GM23338 (cell line): Measurements from ENCODE around the gene MGLL. TPM values are rescaled to one million over a fixed set of nuclear protein-coding genes. Genes with fewer than 3 reads are reported as not detected.

Experiments used
- ATAC-seq: fragments of 200-7000 bp; cut with Tn5 transposase; 3 replicates; pipeline ENCODE4 v1.9.1; 2020
- DNase-seq: peaks from one replicate; pipeline ENCODE4 v3.0.0-alpha.2; 2015; ENCODE audit warnings: low spot score
- H2AFZ ChIP-seq: fragments of 200-600 bp; sonication (generic); 2 replicates; pipeline ENCODE4 v1.8.0; 2016; ENCODE audit warnings: antibody characterized with exemption, mild to moderate bottlenecking, moderate library complexity
- H3F3A ChIP-seq: fragments of 200-600 bp; sonication (generic); replicated peaks from 2 replicates; pipeline ENCODE4 v1.8.0; 2017; ENCODE audit warnings: antibody characterized with exemption, mixed run types, low read depth
- H3K27ac ChIP-seq: fragments of 200-600 bp; sonication (generic); 2 replicates; pipeline ENCODE4 v1.6.1; 2016; ENCODE audit warnings: low read depth
- H3K27me3 ChIP-seq: fragments of 200-600 bp; sonication (generic); 2 replicates; pipeline ENCODE4 v1.8.0; 2016; ENCODE audit warnings: mild to moderate bottlenecking, mixed run types, moderate library complexity; ENCODE audit not compliant: insufficient read depth
- H3K36me3 ChIP-seq: fragments of 200-600 bp; sonication (generic); 2 replicates; pipeline ENCODE4 v1.8.0; 2016; ENCODE audit warnings: mild to moderate bottlenecking; ENCODE audit not compliant: insufficient read depth
- H3K4me1 ChIP-seq: fragments of 200-600 bp; sonication (generic); 2 replicates; pipeline ENCODE4 v1.8.0; 2016; ENCODE audit warnings: mild to moderate bottlenecking, moderate library complexity; ENCODE audit not compliant: insufficient read depth
- H3K4me2 ChIP-seq: fragments of 200-600 bp; sonication (generic); 2 replicates; pipeline ENCODE4 v1.7.1; 2017; ENCODE audit warnings: mixed run types
- H3K4me3 ChIP-seq: fragments of 200-600 bp; sonication (generic); 2 replicates; pipeline ENCODE4 v1.6.1; 2016; ENCODE audit warnings: mixed run types
- H3K79me2 ChIP-seq: fragments of 200-600 bp; sonication (generic); replicated peaks from 2 replicates; pipeline ENCODE4 v1.8.0; 2017; ENCODE audit warnings: mild to moderate bottlenecking; ENCODE audit not compliant: insufficient read depth
- H3K9me2 ChIP-seq: fragments of 200-600 bp; sonication (generic); 2 replicates; pipeline ENCODE4 v1.8.0; 2017; ENCODE audit not compliant: insufficient read depth
- H4K20me1 ChIP-seq: fragments of 200-600 bp; sonication (generic); replicated peaks from 2 replicates; pipeline ENCODE4 v1.8.0; 2017; ENCODE audit warnings: mild to moderate bottlenecking; ENCODE audit not compliant: insufficient read depth
- H3K27ac Mint-ChIP-seq: 2 replicates; pipeline ENCODE4 v1.8.0; 2020; ENCODE audit warnings: inconsistent platforms, mild to moderate bottlenecking, moderate library complexity, mixed read lengths
- H3K27me3 Mint-ChIP-seq: 3 replicates; pipeline ENCODE4 v1.8.0; 2022; ENCODE audit warnings: low read depth, mild to moderate bottlenecking, moderate library complexity, mixed read lengths, inconsistent platforms; ENCODE audit not compliant: insufficient read depth, poor library complexity
- H3K36me3 Mint-ChIP-seq: 3 replicates; pipeline ENCODE4 v1.8.0; 2021; ENCODE audit warnings: low read depth, mild to moderate bottlenecking, inconsistent platforms, moderate library complexity, mixed read lengths
- H3K4me1 Mint-ChIP-seq: 3 replicates; pipeline ENCODE4 v1.8.0; 2020; ENCODE audit warnings: mild to moderate bottlenecking, inconsistent platforms, mixed read lengths
- H3K4me3 Mint-ChIP-seq: 3 replicates; pipeline ENCODE4 v1.8.0; 2021; ENCODE audit warnings: moderate library complexity, mild to moderate bottlenecking, inconsistent platforms, mixed read lengths
- H3K9me3 Mint-ChIP-seq: 3 replicates; pipeline ENCODE4 v1.8.0; 2020; ENCODE audit warnings: moderate library complexity, mild to moderate bottlenecking, inconsistent platforms, mixed read lengths
- CREB1 ChIP-seq: fragments of 250-450 bp; sonication (Bioruptor Pico); IDR thresholded peaks from 2 replicates; pipeline ENCODE4 v1.5.0; 2020; ENCODE audit warnings: low read depth, mild to moderate bottlenecking, moderate library complexity
- EZH2 ChIP-seq: fragments of 200-600 bp; sonication (generic); IDR thresholded peaks from one replicate; pipeline ENCODE4 v1.8.0; 2017; ENCODE audit warnings: antibody characterized with exemption, mild to moderate bottlenecking, low read depth; ENCODE audit not compliant: unreplicated experiment
- NANOG ChIP-seq: IDR thresholded peaks from 2 replicates; pipeline ENCODE4 v1.6.1; 2016; ENCODE audit warnings: antibody characterized with exemption, borderline replicate concordance
- POLR2AphosphoS5 ChIP-seq: IDR thresholded peaks from 2 replicates; pipeline ENCODE4 v1.6.1; 2016; ENCODE audit warnings: antibody characterized with exemption, low read depth
- STAT1 ChIP-seq: IDR thresholded peaks from one replicate; pipeline ENCODE4 v1.6.1; 2016; ENCODE audit warnings: antibody characterized with exemption; ENCODE audit not compliant: unreplicated experiment
- polyA plus RNA-seq: library from polyadenylated mRNA; unstranded; fragments of >200 nt; fragmentation: Nextera tagmentation; extraction: Ambion mirVana; gene quantifications from 2 replicates; pipeline ENCODE4 v1.2.1, GENCODE V29; 2016
- total RNA-seq: library from RNA; depleted of rRNA; stranded (reverse); fragments of >200 nt; shearing (Covaris generic); gene quantifications from 2 replicates; pipeline ENCODE4 v1.2.3, GENCODE V29; 2014
- TF ChIP-seq, protein P1 (sequence below): fragments of 250-450 bp; sonication (Bioruptor Pico); IDR thresholded peaks from 2 replicates; pipeline ENCODE4 v1.5.0; 2020; ENCODE audit warnings: mild to moderate bottlenecking, moderate library complexity
- TF ChIP-seq, protein P2 (sequence below), 2 experiments: fragments of 200-600 bp in 1 of 2; sonication (generic) in 1 of 2; conservative IDR thresholded peaks; 2 replicates each; pipeline versions ENCODE4 v1.5.1 to v1.6.1; 2016 to 2017; ENCODE audit warnings: antibody characterized with exemption in 2 of 2, low read depth in 2 of 2, mild to moderate bottlenecking in 2 of 2, moderate library complexity in 1 of 2

MGLL gene
- total and polyA plus RNA-seq, 2 experiments from 2014 or later = 0.71 to 0.83 TPM

DNA sequence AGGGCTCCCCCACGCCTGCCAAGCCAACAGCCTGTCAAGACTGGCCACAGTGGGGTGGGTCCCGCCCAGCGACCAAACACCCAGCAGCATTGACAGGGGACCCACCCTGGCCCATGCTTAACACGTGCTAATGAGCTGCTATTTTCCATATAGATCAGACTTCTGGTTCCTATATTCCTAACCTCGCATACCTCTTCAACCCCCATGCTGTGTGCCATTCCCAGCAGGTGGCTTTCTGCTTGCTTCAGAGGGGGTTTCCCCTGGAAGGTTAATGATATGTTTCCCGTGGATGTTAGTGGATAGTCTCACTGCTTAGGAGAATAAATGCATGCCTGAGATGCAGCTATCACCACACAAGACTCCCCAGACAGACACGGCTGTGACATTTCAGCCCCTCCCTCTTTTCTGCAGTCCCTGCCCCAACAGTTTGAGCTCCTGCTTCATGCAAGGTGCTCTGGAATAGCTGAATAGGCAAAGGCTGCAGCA is 37.9 kb upstream of the MGLL start (continued):
- TF ChIP-seq, protein P1, sequence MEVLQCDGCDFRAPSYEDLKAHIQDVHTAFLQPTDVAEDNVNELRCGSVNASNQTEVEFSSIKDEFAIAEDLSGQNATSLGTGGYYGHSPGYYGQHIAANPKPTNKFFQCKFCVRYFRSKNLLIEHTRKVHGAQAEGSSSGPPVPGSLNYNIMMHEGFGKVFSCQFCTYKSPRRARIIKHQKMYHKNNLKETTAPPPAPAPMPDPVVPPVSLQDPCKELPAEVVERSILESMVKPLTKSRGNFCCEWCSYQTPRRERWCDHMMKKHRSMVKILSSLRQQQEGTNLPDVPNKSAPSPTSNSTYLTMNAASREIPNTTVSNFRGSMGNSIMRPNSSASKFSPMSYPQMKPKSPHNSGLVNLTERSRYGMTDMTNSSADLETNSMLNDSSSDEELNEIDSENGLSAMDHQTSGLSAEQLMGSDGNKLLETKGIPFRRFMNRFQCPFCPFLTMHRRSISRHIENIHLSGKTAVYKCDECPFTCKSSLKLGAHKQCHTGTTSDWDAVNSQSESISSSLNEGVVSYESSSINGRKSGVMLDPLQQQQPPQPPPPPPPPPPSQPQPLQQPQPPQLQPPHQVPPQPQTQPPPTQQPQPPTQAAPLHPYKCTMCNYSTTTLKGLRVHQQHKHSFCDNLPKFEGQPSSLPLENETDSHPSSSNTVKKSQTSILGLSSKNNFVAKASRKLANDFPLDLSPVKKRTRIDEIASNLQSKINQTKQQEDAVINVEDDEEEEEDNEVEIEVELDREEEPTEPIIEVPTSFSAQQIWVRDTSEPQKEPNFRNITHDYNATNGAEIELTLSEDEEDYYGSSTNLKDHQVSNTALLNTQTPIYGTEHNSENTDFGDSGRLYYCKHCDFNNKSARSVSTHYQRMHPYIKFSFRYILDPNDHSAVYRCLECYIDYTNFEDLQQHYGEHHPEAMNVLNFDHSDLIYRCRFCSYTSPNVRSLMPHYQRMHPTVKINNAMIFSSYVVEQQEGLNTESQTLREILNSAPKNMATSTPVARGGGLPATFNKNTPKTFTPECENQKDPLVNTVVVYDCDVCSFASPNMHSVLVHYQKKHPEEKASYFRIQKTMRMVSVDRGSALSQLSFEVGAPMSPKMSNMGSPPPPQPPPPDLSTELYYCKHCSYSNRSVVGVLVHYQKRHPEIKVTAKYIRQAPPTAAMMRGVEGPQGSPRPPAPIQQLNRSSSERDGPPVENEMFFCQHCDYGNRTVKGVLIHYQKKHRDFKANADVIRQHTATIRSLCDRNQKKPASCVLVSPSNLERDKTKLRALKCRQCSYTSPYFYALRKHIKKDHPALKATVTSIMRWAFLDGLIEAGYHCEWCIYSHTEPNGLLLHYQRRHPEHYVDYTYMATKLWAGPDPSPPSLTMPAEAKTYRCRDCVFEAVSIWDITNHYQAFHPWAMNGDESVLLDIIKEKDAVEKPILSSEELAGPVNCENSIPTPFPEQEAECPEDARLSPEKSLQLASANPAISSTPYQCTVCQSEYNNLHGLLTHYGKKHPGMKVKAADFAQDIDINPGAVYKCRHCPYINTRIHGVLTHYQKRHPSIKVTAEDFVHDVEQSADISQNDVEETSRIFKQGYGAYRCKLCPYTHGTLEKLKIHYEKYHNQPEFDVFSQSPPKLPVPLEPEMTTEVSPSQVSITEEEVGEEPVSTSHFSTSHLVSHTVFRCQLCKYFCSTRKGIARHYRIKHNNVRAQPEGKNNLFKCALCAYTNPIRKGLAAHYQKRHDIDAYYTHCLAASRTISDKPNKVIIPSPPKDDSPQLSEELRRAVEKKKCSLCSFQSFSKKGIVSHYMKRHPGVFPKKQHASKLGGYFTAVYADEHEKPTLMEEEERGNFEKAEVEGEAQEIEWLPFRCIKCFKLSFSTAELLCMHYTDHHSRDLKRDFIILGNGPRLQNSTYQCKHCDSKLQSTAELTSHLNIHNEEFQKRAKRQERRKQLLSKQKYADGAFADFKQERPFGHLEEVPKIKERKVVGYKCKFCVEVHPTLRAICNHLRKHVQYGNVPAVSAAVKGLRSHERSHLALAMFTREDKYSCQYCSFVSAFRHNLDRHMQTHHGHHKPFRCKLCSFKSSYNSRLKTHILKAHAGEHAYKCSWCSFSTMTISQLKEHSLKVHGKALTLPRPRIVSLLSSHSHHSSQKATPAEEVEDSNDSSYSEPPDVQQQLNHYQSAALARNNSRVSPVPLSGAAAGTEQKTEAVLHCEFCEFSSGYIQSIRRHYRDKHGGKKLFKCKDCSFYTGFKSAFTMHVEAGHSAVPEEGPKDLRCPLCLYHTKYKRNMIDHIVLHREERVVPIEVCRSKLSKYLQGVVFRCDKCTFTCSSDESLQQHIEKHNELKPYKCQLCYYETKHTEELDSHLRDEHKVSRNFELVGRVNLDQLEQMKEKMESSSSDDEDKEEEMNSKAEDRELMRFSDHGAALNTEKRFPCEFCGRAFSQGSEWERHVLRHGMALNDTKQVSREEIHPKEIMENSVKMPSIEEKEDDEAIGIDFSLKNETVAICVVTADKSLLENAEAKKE (CRISPR knock-in tag) = no peak
- TF ChIP-seq POLR2AphosphoS5 = no peak

DNA sequence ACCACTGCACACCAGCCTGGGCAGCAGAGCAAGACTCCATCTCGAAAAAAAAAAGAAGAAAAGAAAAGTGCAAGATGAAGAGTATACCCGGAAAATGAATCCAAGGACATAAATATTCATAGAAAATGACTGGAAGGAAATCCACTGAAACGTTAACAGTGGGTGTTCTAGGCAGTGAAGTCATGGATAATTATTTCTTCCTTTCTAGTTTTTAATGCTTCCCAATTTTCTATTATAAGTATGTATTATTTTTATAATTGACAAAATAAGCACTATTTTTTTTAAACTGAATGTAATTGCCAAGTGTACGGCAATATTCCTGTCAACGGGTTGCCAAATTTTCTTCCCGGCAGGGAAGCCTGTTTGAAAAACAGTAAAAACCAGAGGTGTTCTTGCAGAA is 37.4 kb upstream of the MGLL start:
- no peaks in the 10 kb centered on the region for H3K79me2 ChIP-seq
- DNase-seq = no peak
- no peak overlapping the region for H2AFZ ChIP-seq
- Mint-ChIP-seq H3K27me3 (peaks cover 2% of the 10 kb centered on the region), H3K36me3 (no peaks in the 10 kb centered on the region), H3K4me3 (no peak overlapping the region), H3K9me3 (no peaks in the 10 kb centered on the region), H3K27ac (no peak overlapping the region), H3K4me1 (peaks cover 7% of the 10 kb centered on the region)
- no peaks in the 10 kb centered on the region for H4K20me1 ChIP-seq
- no peaks in the 10 kb centered on the region for H3F3A ChIP-seq
- H3K27me3 ChIP-seq = no peaks in the 10 kb centered on the region
- no peak overlapping the region for H3K4me2 ChIP-seq
- no peaks in the 10 kb centered on the region for H3K36me3 ChIP-seq
- no peaks in the 10 kb centered on the region for H3K9me2 ChIP-seq
- no peaks in the 10 kb centered on the region for H3K4me1 ChIP-seq
- ATAC-seq = no peak
- no peak overlapping the region for H3K4me3 ChIP-seq
- no peak overlapping the region for H3K27ac ChIP-seq
- TF ChIP-seq EZH2 (no peak), CREB1 (CRISPR knock-in tag) (no peak), STAT1 (no peak), NANOG (no peak)
- TF ChIP-seq, protein P2, sequence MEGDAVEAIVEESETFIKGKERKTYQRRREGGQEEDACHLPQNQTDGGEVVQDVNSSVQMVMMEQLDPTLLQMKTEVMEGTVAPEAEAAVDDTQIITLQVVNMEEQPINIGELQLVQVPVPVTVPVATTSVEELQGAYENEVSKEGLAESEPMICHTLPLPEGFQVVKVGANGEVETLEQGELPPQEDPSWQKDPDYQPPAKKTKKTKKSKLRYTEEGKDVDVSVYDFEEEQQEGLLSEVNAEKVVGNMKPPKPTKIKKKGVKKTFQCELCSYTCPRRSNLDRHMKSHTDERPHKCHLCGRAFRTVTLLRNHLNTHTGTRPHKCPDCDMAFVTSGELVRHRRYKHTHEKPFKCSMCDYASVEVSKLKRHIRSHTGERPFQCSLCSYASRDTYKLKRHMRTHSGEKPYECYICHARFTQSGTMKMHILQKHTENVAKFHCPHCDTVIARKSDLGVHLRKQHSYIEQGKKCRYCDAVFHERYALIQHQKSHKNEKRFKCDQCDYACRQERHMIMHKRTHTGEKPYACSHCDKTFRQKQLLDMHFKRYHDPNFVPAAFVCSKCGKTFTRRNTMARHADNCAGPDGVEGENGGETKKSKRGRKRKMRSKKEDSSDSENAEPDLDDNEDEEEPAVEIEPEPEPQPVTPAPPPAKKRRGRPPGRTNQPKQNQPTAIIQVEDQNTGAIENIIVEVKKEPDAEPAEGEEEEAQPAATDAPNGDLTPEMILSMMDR (conservative IDR thresholded peaks at IDR 0.05; ENCODE audit: low read depth in 2 of 2) = no peak
- TF ChIP-seq, protein P1 (CRISPR knock-in tag) = no peak
